Measurements from ENCODE around the gene SPNS2. TPM values are rescaled to one million over a fixed set of nuclear protein-coding genes. Genes with fewer than 3 reads are reported as not detected.

Gene SPNS2
- total RNA-seq, 1 donor from 2014 or later: 187 TPM

DNA sequence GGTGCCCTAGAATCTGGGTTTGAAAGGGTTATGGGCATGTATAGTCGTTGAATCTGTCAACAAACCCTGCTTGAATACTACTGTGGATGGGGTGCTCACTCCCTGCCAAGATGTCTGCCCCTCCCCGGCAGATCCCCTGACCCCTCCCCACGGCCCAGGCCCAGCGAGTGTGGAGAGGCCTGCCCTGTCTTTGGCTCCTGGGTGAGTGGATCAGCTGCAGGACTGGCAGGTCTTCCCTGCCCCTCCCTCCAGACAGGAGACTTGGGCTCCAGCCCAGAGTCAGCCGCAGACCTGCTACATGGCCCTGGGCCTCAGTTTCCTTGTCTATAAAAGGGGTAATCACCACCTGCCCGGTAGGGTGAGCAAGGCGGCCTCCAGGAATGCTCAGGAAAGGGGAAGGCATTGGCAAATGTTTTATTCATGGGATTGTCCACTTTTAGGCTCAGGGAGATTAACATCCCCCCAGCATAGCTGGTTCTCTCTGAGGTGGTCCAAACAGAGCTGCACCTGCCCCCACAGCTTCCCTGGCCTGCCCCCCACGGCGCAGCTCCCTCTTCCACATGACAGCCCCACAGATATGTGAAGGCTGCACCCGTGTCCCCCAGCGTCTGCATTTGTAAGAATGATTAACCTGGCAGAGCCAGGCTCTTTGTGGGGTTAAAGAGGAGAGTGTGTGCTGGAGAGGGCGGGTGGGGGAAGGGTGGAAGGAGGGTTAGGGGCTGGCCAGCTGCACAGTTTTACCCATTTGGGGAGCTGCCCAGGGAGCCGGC is 18.5 kb upstream of the SPNS2 start:
- Mint-ChIP-seq H3K36me3 (ENCODE audit: low read depth, unreplicated experiment) (no peaks in the 10 kb centered on the region), H3K4me3 (ENCODE audit: unreplicated experiment) (no peak overlapping the region), H3K27me3 (ENCODE audit: unreplicated experiment) (peaks cover 7% of the 10 kb centered on the region), H3K9me3 (ENCODE audit: unreplicated experiment) (no peaks in the 10 kb centered on the region), H3K27ac (ENCODE audit: unreplicated experiment) (no peak overlapping the region), H3K4me1 (ENCODE audit: unreplicated experiment) (peaks cover 26% of the 10 kb centered on the region)
- TF ChIP-seq, protein P1, sequence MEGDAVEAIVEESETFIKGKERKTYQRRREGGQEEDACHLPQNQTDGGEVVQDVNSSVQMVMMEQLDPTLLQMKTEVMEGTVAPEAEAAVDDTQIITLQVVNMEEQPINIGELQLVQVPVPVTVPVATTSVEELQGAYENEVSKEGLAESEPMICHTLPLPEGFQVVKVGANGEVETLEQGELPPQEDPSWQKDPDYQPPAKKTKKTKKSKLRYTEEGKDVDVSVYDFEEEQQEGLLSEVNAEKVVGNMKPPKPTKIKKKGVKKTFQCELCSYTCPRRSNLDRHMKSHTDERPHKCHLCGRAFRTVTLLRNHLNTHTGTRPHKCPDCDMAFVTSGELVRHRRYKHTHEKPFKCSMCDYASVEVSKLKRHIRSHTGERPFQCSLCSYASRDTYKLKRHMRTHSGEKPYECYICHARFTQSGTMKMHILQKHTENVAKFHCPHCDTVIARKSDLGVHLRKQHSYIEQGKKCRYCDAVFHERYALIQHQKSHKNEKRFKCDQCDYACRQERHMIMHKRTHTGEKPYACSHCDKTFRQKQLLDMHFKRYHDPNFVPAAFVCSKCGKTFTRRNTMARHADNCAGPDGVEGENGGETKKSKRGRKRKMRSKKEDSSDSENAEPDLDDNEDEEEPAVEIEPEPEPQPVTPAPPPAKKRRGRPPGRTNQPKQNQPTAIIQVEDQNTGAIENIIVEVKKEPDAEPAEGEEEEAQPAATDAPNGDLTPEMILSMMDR (IDR thresholded peaks at IDR 0.05; ENCODE audit: unreplicated experiment): no peak
- no peak for DNase-seq (ENCODE audit: low spot score)

DNA sequence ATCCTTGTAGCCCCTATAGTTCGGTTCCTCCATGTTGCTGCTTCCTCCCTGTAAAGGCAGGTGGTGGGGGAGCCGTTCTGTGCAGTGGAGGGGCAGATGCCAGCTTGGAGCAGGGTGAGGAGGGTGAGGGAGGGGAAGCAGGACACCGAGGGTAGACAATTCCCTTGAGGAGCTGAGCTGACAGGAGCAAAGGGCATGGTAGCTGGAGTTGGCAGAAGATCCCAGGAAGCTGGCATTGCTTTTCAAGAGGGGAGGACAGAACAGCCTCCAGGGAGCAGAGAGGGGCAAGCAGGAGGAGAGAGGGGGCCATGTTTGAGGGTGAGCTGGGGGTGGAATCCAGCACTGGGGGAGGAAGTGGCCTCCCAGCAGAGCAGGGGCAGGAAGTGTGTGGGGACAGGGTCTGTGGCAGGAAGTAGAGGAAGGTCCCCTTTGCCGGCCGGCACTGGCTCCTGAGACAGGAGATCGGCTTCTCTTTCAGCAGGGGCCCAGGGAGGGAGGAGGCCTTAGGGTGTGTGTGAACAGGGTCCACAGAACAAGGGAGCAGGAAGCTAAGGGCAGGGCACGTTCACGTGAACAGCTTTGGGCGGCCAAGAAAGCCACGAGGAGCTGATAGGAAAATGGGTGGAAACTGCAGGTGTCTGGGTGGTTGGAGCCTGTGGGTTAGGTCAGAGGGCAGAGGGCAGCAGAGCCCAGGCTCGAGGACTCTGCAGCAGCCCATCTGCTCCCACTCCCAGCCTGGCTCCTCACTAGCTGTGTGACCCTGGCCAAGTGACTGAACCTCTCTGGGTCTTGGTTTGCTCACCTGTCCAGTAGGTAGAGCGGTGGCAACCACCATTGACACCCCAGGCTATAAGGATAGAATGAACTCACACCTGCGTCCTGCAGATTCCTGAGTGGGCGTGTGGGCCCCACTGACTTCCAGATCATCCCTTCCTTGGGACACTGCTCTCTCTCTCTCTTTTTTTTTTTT is 17.5 kb upstream of the SPNS2 start:
- DNase-seq (ENCODE audit: low spot score): no peak
- Mint-ChIP-seq H3K36me3 (ENCODE audit: low read depth, unreplicated experiment) (no peaks in the 10 kb centered on the region), H3K27ac (ENCODE audit: unreplicated experiment) (peak overlapping the region; percentile 74)

DNA sequence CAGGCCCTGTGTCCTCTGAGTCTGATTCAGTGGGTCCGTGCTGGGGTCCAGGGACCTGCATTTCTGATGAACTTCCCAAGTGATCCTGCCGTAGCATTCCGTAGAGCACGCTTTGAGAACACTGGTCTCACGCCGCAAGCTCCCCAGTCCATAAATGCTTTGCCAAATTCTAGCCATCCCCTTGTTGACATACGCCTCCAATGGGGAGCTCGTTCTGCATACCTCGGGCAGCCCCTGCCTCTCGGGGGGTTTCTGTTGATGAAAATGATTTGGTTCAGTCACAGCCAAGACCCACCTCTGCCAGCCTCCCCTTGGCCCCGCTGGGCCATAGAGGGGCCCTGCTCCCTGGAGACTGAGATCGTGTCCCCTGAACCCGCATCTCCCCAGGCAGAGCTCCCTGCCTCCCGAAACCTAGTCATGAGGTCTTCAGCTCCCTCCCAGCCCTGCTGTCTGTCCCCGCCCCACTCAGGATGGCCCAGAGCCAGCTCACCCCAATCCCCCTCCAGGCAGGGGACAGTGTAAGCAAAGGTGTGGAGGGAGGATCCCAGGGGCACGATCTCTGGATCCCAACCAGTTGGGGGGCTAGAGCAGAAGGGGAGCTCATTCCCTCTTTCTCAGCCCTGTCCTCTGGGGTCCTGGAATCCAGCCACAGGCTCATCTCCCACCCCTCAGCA is 16.2 kb upstream of the SPNS2 start:
- H3K4me1 Mint-ChIP-seq (ENCODE audit: unreplicated experiment): peaks cover 25% of the 10 kb centered on the region
- no peak for DNase-seq (ENCODE audit: low spot score)
- no peak overlapping the region for H3K4me3 Mint-ChIP-seq (ENCODE audit: unreplicated experiment)
- no peak overlapping the region for H3K27ac Mint-ChIP-seq (ENCODE audit: unreplicated experiment)
- no peaks in the 10 kb centered on the region for H3K36me3 Mint-ChIP-seq (ENCODE audit: low read depth, unreplicated experiment)
- TF ChIP-seq, protein P1 (IDR thresholded peaks at IDR 0.05; ENCODE audit: unreplicated experiment): no peak
- peaks cover 12% of the 10 kb centered on the region for H3K27me3 Mint-ChIP-seq (ENCODE audit: unreplicated experiment)
- H3K9me3 Mint-ChIP-seq (ENCODE audit: unreplicated experiment): no peaks in the 10 kb centered on the region

More for the DNA sequence above, 17.5 kb upstream of the SPNS2 start:
- Mint-ChIP-seq H3K27me3 (ENCODE audit: unreplicated experiment) (peaks cover 7% of the 10 kb centered on the region), H3K4me1 (ENCODE audit: unreplicated experiment) (peaks cover 25% of the 10 kb centered on the region), H3K9me3 (ENCODE audit: unreplicated experiment) (no peaks in the 10 kb centered on the region), H3K4me3 (ENCODE audit: unreplicated experiment) (peak overlapping the region; percentile 42)
- TF ChIP-seq, protein P1 (IDR thresholded peaks at IDR 0.05; ENCODE audit: unreplicated experiment): no peak

DNA sequence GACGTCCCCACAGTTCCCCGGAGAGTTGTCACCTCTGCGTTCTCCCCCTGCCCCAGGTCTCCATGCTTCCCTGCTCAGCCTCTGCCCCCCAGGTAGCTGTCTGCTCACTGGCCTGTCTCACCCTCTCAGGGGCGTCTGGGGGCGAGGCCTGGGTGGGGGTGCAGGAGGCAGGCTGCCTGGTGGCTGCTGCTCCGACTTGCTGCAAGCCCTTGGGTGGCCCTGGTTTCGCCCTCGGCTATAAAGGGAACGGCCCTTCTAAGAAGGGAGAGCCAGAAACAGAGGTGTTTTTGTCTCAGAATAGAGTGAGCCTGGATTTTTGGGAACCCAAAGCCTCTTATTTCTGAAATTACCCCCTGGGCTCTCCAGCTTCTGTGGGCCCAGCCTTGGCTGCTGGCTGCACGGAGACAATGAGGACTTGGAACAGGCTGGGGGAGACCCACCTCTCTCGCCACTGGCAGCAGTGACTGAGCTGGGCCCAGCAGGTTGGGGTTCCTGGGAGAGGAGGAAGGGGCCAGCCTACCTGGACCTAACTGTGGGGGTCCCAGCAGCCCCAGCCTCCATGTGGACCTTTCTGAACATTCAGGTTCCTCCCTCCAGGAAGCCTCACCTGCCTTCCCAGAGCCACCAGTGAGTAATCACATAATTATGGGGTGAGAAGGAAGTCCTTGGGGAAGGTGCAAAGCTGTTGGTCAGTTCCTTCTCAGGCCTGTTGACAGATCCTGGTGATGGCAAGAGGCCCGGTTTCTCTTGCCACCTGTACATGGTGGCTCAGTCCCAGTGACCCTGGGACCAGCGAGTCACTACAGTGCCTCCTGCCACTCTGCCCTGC is 15.5 kb upstream of the SPNS2 start:
- TF ChIP-seq, protein P1 (IDR thresholded peaks at IDR 0.05; ENCODE audit: unreplicated experiment): no peak
- H3K4me1 Mint-ChIP-seq (ENCODE audit: unreplicated experiment): peaks cover 25% of the 10 kb centered on the region
- no peak for DNase-seq (ENCODE audit: low spot score)
- H3K9me3 Mint-ChIP-seq (ENCODE audit: unreplicated experiment): no peaks in the 10 kb centered on the region
- H3K36me3 Mint-ChIP-seq (ENCODE audit: low read depth, unreplicated experiment): no peaks in the 10 kb centered on the region
- H3K27ac Mint-ChIP-seq (ENCODE audit: unreplicated experiment): no peak overlapping the region
- peaks cover 13% of the 10 kb centered on the region for H3K27me3 Mint-ChIP-seq (ENCODE audit: unreplicated experiment)
- H3K4me3 Mint-ChIP-seq (ENCODE audit: unreplicated experiment): no peak overlapping the region
